ENCODE measurements around the gene DDN.
A peak's percentile ranks its signal among the peaks of the same experiment; 100 is the strongest.

Gene DDN

DNA sequence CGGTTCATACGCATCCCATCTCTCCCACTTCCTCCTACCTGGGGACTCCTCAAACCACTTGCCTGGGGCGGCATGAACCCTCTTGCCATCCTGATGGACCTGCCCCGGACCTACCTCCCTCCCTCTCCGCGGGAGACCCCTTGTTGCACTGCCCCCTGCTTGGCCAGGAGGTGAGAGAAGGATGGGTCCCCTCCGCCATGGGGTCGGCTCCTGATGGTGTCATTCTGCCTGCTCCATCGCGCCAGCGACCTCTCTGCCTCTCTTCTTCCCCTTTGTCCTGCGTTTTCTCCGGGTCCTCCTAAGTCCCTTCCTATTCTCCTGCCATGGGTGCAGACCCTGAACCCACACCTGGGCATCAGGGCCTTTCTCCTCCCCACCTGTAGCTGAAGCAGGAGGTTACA lies 17.4 kb downstream of the DDN start:
- DNase-seq (ENCODE audit: low read depth): no peak

DNA sequence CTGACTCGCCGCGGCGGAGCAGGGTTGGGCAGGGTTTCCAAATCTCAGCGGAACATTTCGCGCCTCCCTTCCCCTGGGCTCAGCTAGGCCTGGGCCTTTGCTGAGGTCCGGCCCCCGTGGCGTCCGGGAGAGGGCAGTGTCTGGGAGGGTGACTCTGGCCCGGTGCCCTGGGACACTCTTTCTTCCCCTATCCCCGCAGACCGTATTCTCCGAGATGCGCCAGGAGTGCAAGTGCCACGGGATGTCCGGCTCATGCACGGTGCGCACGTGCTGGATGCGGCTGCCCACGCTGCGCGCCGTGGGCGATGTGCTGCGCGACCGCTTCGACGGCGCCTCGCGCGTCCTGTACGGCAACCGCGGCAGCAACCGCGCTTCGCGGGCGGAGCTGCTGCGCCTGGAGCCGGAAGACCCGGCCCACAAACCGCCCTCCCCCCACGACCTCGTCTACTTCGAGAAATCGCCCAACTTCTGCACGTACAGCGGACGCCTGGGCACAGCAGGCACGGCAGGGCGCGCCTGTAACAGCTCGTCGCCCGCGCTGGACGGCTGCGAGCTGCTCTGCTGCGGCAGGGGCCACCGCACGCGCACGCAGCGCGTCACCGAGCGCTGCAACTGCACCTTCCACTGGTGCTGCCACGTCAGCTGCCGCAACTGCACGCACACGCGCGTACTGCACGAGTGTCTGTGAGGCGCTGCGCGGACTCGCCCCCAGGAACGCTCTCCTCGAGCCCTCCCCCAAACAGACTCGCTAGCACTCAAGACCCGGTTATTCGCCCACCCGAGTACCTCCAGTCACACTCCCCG lies 18.0 kb downstream of the DDN start:
- no peak for DNase-seq (ENCODE audit: low read depth)

GRCh38 chr12:48980389-48980952 lies 18.7 kb downstream of the DDN start:
- no peak for DNase-seq (ENCODE audit: low read depth)

DNA sequence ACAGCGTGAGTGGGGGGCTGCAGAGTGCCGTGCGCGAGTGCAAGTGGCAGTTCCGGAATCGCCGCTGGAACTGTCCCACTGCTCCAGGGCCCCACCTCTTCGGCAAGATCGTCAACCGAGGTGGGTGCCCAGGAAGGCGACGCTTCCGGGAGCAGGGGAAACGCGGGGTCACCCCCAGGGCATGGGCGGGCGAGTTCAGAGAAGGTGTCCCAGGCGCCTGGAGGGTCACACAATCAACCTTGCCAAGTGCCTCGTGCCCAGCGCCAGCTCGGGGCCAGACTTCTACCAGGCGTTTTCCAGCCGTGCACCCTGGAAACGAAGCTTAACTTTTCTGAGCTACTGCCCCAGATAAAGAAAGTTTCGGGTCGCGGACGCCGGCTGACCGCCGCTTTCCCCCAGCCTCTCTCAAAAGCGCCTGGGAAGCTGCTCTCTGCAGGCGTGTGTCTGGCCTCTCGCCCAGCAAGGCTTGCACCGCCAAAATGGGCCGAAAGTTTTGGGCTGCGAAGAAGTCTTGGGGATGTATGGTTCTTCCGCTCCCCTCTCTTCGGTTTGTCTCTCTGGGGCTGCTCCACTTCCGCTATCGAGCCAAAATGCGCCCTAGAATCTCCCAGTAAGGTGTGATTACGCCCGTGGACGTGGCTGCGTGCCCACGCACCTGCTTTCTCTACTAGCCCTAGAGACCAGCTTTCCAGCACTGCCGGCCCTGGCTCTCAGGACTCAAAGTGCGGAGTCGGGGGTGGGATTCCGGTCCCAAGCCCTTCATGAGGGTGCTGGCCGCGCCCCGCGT lies 19.4 kb downstream of the DDN start:
- DNase-seq (ENCODE audit: low read depth): no peak

DNA sequence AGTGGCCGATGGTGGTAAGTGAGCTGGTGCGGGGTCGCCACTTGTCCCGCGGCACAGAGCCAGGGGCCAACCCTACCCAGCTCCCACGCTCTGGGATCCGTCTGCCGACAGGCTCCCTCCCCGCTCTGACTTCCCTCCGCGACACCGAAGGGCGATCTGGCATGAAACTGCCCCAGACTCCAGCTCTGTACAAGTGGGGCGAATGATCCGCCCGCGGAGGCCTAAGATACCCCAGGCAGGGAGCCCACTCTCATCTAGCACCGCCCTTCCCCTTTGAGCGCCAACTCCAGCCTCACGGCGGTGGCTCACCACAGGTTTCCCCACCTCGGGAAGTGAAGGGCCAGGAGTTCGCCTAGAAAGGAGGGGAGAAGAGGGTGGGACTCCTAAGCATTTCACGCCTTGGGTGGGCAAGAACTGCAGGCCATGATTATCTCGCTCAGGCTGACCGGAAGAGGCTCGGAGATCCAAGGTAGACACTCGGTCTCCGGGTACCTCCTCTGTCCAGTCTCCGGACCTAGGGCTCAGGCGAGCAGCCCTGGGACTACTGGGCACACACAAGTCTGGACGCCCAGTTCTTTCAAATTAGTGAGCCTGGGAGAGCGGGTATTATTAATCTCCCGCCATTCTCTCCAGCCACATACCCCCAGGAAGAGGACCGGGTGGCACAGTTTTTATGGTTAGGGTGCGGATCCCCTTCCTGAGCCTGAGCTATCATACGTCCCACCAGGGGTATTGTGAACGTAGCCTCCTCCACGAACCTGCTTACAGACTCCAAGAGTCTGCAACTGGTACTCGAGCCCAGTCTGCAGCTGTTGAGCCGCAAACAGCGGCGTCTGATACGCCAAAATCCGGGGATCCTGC lies 20.2 kb downstream of the DDN start:
- no peak for DNase-seq (ENCODE audit: low read depth)

DNA sequence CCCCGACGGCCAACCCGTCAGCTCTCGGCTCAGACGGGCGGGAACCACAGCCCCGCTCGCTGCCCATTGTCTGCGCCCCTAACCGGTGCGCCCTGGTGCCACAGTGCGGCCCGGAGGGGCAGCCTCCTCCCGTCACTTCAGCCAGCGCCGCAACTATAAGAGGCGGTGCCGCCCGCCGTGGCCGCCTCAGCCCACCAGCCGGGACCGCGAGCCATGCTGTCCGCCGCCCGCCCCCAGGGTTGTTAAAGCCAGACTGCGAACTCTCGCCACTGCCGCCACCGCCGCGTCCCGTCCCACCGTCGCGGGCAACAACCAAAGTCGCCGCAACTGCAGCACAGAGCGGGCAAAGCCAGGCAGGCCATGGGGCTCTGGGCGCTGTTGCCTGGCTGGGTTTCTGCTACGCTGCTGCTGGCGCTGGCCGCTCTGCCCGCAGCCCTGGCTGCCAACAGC lies 20.9 kb downstream of the DDN start, which contains the start of gene WNT1:
TSS of gene WNT1 (plus strand) at position 32 of the 450 bp plus-strand sequence. CDS start at position 361, 329 bp downstream.
- DNase-seq (ENCODE audit: low read depth): no peak

- DNase-seq (ENCODE audit: low read depth): no peak
Measured at GRCh38 chr12:48977290-48978281, 21.6 kb downstream of the DDN start.

DNA sequence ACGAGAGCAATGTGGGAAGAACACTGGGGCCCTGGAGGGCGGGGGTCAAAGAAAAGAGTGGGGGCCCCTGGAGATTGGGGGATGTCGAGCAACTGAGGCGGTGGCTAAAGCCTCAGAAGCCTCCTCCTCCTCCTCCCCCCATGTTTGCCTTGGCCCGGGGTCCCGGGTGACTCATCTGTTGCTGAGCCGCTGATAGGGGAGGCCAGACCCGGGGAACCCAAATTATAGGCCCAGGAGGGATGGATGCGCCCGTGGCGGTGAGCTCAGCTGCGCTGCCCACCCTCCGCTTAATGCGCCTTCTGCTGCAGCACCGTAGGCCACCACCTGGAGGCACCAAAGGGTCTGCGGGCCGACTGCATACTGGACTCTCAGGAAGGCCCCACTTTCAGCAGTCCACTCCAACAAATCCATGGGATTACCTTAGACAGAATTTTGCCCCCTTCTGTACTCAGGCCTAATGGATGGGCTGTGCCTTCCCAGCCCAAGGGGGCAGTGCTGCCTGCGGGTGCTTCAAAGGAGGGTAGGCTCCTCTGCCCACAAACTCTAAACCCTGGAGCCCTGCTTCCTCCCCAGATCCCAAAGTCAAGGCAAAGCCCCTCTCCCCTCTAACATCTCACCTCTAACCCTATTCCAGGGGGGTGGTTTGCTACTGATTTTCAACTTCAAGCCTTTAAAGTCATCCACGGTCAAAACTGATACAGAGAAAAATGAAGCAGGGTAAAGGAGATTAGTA lies 25.1 kb downstream of the DDN start:
- peak; percentile 29 for DNase-seq (ENCODE audit: low read depth)

DNA sequence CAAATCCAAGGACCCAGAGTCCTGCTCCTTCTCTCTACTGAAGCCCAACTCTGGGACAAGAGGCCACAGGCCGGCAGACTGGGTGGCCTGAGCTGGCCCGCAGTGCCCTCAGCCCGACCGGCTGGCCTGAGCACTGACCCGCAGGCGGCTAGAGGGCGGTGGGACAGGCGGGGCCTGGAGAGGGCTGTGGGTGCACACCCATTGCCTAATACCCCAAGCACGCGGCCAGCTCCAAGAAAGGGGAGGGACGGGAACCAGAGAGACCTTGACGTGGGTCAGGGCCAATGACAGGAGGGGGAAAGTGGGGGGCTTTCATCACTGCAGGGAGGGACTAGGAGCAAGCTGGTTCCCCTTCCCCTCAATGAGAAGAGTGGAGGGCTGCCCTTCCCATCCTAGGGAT lies 25.6 kb downstream of the DDN start:
- DNase-seq (ENCODE audit: low read depth): peak; percentile 35

GRCh38 chr12:48972952-48973483 lies 26.2 kb downstream of the DDN start:
- DNase-seq (ENCODE audit: low read depth): no peak

- DNase-seq (ENCODE audit: low read depth): no peak
Measured at GRCh38 chr12:48972213-48972951, 26.8 kb downstream of the DDN start.

DNA sequence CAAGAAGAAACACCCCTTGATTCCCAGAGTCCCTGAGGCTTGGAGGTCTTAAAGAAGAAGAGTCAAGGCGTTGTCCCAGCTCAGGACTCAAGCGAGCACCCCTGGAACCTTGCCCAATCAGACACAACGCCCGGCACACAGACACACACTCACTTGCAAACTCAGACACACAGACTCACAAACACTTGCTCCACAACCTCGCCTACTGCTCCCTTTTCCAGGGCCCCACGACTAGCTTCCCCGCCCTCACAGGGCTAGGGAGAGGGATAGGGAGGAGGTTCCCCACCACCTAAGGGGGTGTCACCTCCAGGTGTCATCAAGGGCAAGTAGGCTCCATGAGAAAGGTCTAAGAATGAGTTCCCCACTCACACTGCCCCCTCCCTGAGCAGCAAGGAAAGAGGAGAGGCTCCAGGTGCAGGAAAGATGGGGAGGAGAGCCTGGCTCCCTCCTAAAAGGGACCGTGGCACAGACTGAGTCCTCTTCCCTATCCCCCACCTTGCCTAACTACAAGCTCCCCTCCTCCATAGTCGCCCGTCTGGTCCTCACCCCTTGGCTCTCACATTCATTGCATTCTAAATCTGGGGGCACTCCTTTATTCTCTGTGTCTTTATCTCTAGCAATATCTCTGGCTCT lies 28.4 kb downstream of the DDN start:
- DNase-seq (ENCODE audit: low read depth): no peak

GRCh38 chr12:48969833-48970701 lies 29.1 kb downstream of the DDN start:
- no peak for DNase-seq (ENCODE audit: low read depth)

GRCh38 chr12:48969160-48969771 lies 29.9 kb downstream of the DDN start:
- no peak for DNase-seq (ENCODE audit: low read depth)

DNA sequence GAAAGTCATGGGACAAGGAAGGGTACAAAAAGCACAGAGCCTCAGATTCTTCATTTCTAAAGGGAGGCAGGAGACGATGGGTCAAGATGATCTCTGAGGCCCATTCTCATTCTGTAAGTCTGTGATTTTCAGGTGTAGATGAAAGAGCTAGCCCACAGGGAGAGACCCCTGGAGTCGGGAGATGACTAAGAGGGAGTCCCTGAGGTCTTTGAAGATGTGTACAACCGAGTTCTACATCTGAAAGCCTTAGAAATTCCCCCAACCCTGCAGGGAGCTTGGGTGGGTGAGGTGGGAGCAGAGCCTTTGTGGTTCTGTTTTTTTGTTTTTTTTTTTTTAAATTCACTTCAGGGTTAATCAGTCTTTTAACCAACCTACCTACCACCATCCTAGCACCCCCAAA lies 30.7 kb downstream of the DDN start:
- no peak for DNase-seq (ENCODE audit: low read depth)

GRCh38 chr12:48967991-48968390 lies 31.2 kb downstream of the DDN start:
- no peak for DNase-seq (ENCODE audit: low read depth)

Data from fibroblast of gingiva (primary cell).